Umbilical cord (tissue), 2 donors: Measurements from ENCODE around the gene AOPEP. TPM values are rescaled to one million over a fixed set of nuclear protein-coding genes. Genes with fewer than 3 reads are reported as not detected.

Experiments
- DNase-seq: peaks from one replicate; pipeline ENCODE4 v3.0.0-alpha.2; 2015; ENCODE audit warnings: low spot score
- total RNA-seq: library from RNA; depleted of rRNA; stranded (reverse); fragments of >200 nt; gene quantifications from one replicate; pipeline ENCODE4 v1.2.3, GENCODE V29; 2014; ENCODE audit warnings: low replicate concordance; ENCODE audit not compliant: insufficient read depth

The AOPEP gene
- total RNA-seq, 1 donor from 2014 or later = 297 TPM

- DNase-seq = no peak
These were observed 189.3 kb downstream of the AOPEP start for GRCh38 chr9:94915476-94916450.

DNA sequence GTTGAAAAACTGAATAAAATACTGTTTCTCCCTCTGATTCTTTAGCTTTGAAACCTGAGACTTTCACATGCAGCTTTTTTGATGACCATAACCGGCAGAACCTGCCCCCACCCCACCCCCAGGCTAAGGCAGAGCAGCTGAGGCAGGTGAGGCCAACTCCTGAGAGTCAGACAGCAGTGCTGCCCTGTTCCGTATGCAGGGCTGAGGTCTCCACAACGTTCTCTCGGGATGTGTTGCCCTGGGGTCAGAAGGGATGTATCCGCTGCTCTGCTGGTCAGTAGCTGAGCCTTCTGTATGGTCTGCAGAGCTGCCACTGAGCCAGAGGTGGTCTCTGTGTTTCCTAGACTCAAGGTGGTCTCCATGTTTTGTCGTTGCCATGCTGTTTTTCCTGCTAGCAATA is 190.5 kb downstream of the AOPEP start:
- peak; percentile 66 for DNase-seq

DNA sequence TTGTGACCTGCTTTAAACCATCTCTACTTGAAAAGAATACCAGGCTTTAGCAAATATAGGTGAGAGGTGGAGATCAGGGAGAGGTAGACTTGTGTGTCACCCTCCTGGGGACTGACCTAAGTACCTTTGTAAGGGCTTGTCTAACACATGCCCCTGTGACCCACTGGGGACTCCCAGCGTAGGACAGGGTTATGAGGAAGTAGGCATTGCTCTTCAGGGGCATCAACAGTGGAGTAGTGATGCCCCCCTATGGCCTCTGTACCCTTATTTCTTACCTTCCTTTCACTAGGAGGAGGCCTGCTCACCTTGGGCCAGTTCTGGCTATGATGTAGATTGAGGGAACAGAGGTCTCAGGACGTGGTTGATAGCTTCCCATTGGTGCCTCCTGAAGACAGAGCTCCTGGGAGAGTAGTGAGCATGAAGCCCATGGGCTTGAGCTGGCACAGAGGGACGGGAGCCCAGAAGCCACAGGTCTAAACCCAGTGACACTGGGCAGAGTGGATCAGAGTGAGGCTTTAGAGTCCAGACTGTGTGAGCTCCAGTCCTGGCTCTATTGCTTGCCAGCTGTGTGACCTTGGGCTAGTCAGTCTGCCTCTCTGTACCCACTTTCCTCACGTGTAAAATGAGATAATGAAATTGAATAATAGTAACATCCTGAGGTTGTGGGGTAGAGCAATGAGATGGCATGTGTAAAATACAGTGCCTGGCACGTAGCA is 191.7 kb downstream of the AOPEP start:
- no peak for DNase-seq

DNA sequence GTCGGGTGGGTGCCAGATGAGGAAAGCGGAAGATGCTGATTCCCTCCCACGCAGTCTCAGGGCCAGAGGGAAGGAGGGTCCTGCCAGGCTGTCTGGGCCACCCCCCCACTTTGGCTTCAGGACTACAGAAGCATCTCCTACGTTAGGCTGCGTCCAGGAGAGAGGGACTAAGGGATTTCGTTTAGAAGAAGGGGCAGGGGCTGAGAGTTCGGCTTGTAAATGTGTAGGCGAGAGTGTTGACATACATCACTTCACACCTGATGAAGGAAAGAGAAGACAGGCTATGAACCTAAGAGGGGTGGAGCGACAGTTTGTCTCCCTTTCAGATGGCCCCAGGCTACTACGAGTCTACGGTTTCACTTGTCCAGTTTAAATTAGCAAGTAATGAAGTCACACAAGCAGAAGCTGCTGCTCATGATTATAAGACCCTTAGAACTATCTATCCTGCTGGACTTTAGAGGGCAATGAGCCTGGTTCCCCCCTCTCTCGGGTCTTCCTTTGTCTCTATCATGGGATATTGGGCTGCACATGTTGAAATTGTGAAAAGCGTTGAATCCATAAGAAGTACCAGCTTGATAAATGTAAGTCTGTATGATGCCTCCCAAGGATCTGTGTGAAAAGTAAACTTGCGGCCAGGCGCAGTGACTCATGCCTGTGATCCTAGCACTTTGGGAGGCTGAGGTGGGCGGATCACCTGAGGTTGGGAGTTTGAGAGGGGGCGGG is 193.0 kb downstream of the AOPEP start:
- DNase-seq = no peak

GRCh38 chr9:94920420-94921091 is 194.1 kb downstream of the AOPEP start:
- DNase-seq = peak; percentile 80

GRCh38 chr9:94921092-94921471 is 194.6 kb downstream of the AOPEP start:
- peak; percentile 72 for DNase-seq

GRCh38 chr9:94921656-94922055 is 195.2 kb downstream of the AOPEP start:
- DNase-seq = no peak

DNA sequence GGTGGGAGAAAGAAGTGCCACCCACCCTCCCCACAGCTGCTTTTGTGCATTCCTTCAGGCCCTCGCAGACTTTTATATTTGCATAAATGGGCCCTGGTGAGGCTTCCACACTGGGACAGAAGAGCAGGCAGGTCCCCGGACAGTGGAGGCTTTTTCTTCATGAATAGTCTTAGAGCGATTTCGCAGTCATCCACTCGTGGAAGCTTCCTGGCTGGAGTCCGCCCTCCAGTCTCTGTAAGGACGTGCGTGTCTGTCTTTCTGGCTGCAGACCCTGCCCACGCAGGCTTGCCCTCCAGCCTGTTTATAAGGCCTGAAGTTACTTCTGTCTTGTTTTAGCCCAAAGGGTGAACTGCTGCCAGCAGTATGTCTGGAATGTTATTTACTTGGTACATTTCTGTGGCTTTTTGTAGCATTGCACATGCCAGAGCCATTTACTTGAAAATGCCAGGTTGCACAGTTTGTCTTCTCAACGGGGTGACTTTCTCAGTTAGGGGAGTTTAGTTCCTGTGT is 195.7 kb downstream of the AOPEP start:
- peak; percentile 86 for DNase-seq

- no peak for DNase-seq
These were observed 196.2 kb downstream of the AOPEP start for GRCh38 chr9:94922691-94923107.

DNA sequence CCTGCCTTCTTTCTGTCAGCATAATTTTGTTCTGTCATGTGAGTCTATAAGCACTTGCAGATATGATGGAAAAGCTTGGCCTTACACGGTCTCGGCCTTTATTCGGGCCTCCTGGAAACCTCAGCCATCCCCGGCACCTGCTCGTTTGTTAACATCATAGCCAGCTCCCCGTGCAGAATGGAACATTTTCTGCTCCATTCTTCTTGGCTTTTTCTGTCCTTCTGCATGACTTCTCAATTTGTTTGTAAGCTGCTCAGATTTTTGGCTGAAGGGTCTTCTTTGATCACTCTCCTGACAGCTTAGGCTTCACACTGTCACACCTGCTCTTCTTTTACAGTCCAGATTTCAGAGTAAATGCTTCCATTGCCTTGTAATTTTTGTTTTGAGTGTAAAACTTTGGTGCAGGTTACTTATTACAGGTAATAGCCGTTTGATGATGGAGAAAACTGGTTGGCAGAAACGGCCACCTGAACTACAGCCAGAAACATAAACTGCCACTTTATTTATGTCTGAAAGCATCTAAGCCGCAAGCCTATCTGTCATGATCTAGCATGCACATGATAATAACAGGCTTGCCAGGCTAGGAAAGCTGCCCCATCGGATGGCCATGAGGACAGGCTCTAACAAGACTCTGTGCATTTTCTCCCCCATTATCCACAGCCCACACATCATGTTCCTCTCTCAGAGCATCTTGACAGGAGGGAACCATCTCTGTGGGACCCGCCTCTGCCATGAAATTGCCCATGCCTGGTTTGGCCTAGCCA is 197.0 kb downstream of the AOPEP start:
- DNase-seq = no peak

DNA sequence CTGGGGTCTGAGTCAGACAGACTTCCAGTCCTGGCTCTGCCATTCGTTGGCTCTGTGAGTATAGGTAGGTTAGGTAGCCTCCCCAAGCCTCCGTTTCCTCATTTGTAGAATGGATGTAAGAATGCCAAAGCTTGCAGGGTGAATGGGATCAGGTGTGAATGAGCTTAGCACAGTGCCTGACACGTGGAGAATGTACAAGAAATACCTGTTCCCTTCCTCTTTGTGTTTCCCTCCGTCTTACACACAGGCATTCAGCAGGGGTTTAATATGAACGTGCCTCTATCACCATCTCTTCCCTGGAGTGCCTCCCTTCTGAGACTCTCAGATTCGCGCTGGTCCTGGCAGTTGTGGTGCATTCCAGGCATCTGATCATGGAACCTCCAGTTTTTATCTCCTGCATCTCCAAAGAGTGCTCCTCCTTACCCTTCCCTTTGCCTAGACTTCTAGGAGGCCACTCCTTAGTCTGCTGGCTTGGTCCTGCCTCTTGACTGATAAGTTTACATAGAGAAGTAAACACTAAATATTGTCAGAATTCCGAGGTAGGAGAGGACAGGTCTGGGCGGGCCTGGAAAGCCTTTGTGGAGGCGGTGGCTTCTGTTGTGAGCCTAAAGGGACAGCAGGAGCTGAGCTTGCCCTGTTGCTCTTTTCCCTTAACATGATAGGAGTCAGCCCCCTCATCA is 199.4 kb downstream of the AOPEP start:
- no peak for DNase-seq

GRCh38 chr9:94926431-94926800 is 199.9 kb downstream of the AOPEP start:
- no peak for DNase-seq

GRCh38 chr9:94927048-94927761 is 200.7 kb downstream of the AOPEP start:
- DNase-seq = no peak

DNA sequence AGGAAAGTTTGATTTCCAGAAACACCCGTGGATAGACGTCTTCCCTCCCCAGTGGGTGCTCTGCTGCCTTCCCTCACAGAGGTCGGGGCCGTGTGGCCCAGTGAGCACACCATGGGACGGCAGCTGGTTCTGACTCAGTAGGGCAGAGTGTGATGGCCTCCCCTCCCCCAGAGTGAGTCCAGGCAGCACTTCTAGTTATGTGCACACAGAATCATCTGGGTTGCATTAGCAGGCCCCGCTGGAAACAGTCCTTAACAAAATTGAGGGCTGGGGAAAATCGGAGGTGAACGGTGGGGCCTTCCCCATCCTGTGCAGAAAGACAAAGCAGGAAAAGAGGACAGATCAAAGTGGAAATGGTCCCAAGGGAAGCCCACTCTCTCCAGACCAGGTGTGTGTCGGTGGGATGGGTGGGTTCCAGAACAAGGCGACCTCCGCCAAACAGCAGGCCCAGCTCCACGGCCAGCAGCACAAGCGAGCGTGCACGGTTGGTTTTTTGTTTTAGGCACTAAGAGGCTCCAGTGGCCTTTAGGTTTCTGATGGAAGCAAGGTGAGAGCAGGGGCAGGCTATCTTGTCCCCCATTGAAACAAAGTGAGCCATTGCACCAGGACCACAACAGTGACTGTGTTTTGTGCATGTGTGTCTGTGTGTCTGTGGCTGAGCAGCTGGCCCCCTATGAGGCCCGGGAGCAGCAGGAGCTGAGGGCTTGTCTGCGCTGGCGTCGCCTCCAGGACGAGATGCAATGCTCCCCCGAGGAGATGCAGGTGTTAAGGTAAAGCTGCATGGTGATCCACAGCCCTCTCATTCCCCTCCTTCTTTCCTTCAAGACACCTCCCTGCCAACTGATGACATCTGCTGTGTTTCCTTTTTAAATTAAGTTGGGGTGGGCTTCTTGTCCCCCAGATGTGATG is 201.5 kb downstream of the AOPEP start:
- no peak for DNase-seq

- no peak for DNase-seq
These were observed 202.3 kb downstream of the AOPEP start for GRCh38 chr9:94928691-94929368.

- no peak for DNase-seq
These were observed 202.9 kb downstream of the AOPEP start for GRCh38 chr9:94929369-94929756.

- DNase-seq = no peak
These were observed 204.6 kb downstream of the AOPEP start for GRCh38 chr9:94931036-94931633.
